NCI-H748 (cell line): Measurements from ENCODE around the gene CCDC182.
A peak's percentile ranks its signal among the peaks of the same experiment; 100 is the strongest.

Experiments used
- DNase-seq: peaks from one replicate; lab custom pipeline; 2025; ENCODE audit not compliant: unreplicated experiment; lab: John Stamatoyannopoulos, UW

The CCDC182 gene

DNA sequence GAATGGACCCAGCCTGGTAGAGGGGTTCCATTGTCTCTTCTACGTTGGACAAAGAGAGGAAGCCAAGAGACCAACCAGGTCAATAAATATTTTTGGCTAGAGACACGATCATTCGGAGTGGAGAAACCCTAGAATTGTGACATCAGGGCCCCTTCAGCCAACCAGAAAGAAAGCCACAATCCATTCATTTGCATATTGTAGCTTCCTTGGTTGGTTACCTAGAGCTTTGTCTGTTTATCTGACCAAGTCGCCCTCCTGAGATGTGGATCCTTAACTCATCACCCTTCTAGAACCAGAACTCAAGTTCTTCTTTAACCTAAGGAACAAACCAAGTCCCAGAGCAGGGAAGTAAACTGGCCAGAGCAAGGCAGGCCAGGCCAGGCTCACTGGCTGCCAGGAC is at the start of gene CCDC182:
CCDC182 (minus strand) TSS at position 58 of the 400 bp plus-strand sequence; CDS start at position 31, 27 bp downstream.
- no peak for DNase-seq

- DNase-seq, result no peak
These were observed 49.7 kb upstream of the CCDC182 start for GRCh38 chr17:57794841-57795240.

DNA sequence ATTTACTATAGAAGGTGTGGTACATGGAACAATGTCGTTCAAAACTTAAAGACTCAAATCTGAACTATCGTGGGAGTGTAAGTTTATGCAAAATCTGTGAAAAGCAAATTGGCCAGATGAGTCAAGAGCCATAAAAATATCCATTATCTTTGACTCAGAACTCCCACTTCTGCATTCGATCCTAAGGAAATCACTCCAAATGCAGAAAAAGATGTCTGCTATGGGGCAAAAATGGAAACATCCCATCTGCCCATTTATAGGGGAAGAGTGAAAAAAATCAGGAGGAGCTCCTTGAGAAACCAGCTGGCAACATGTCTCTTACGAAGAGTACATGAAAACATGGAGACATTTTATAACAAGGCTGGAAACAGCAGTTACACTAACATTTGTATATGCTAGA is 43.6 kb upstream of the CCDC182 start:
- DNase-seq, result no peak

GRCh38 chr17:57785022-57785421 is 39.9 kb upstream of the CCDC182 start:
- DNase-seq, result no peak

- no peak for DNase-seq
These were observed 39.3 kb upstream of the CCDC182 start for GRCh38 chr17:57784226-57784895.

DNA sequence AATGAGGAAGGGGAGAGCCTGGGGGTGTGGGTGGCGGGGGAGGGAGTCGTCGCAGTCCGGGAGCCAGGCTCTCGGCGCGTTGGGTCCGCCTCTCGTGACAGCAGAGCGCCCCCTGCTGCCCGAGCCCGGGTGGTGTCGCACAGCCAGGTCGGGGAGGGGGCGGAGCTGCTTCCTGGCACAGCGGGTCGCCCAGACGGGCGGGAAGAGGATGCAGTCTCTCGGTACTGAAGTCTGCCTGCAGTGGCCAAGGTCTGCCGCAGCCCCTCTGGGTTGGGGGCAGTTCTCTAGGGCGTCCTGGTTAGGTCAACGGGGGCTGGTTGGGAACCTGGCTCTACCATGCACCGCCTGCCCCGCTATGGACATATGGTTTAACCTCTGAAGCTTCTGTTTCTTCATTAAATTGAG is 38.2 kb upstream of the CCDC182 start:
- peak; percentile 74 for DNase-seq

DNA sequence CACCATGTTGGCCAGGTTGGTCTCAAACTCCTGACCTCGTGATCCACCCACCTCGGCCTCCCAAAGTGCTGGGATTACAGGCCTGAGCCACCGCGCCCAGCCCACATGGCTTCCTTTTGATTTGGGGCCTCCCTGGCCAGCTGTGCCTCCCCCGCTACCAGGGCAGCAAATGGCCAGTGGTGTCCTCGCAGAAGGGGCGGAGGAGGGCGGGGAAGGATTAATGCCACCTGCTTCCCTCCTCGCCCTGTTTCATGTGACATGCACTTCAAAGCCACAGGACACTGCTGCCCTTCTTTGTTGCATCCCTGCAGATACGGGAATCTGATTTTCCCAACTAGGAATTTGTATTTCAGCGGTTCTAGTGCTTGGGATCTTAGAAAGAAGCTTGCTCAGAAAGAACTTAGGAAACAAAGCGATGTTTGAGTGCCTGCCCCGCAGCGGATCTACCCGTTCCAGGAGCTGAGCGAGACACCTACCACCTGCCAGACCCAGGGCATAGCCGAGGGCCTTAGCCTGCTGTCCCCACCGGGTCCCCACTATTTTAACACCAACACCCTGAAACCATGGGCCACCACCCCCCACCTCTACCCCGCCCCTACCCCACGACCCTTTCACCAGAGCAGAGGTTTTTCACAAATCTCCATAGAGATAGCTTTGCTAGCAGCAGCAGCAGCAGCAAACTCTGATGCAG is 37.7 kb upstream of the CCDC182 start:
- peak; percentile 42 for DNase-seq

DNA sequence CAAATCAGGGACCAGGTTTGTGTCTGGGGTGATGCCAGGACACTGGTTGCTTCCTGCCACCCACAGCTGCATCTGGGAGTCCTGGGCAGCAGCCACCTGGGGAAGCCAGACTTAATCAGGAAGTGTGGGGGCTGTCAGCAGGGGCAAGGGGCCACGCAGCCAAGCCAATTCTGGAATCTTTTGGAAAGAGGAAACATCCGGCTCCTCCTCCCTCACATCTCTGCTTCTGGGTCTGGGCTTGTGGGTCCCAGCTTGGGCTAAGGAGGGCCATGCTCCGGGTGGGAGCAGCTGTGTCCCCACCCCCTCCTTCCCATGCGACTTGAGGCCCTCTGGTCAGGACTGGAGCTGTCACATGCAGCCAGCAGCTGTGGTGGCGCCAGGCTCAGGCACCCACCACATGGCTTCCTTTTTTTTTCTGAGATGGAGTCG is 37.0 kb upstream of the CCDC182 start:
- DNase-seq, result no peak

GRCh38 chr17:57781386-57782061 is 36.4 kb upstream of the CCDC182 start:
- no peak for DNase-seq

- no peak for DNase-seq
These were observed 34.6 kb upstream of the CCDC182 start for GRCh38 chr17:57779706-57780105.

- no peak for DNase-seq
These were observed 33.2 kb upstream of the CCDC182 start for GRCh38 chr17:57778306-57778705.

- DNase-seq, result no peak
These were observed 31.3 kb upstream of the CCDC182 start for GRCh38 chr17:57776366-57776765.

DNA sequence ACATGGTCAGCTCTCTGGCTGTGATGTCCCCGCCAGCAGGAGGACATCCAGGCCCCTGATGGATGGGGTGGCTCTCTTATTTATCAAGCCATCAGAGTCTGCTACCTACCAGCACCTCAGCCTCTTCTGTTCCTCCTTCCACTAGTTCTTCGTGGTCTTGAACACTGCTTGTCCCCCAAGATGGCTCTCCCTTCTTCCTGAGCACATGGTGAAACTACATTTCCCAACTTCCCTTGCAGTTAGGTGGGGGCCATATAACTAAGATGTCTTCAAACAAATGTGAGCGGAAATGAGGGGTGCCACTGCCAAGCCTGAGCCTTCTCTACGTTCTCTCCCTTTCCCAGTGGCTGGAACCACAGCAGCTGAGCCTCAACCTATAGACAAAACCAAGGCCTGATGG is 29.8 kb upstream of the CCDC182 start:
- no peak for DNase-seq

GRCh38 chr17:57773557-57773956 is 28.5 kb upstream of the CCDC182 start:
- DNase-seq, result no peak

GRCh38 chr17:57772774-57773173 is 27.7 kb upstream of the CCDC182 start:
- no peak for DNase-seq

- DNase-seq, result no peak
These were observed 22.5 kb upstream of the CCDC182 start for GRCh38 chr17:57767561-57767960.

DNA sequence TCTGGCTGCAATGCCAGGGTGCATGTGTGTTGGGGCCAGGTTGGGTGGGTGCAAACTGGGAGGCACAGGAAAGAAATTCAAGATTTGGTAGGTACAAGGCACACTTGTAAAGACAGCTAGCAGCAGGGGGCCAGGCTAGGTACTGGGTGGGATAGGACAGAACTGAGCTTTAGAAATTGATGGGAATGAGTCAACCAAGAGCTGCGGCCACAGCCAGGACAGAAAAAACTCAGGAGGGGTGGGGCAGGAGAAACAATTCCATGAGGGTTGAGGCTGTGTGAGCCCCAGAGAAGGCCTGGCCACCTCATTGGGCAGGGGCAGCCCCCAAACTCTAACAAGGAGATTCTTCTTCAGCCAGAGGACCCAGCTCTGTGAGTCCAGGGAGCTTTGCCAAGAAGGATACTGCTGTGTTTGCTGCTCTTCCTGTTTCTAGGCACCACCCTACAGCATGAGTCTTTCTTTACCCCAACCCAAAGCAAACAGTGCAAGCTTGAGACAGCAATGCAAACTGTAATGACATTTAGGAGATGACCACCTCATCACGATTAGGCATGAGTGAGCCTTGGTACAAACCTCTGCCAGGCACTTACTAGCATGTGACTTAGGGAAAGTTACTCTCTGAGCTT is 21.3 kb upstream of the CCDC182 start:
- DNase-seq, result peak; percentile 17

DNA sequence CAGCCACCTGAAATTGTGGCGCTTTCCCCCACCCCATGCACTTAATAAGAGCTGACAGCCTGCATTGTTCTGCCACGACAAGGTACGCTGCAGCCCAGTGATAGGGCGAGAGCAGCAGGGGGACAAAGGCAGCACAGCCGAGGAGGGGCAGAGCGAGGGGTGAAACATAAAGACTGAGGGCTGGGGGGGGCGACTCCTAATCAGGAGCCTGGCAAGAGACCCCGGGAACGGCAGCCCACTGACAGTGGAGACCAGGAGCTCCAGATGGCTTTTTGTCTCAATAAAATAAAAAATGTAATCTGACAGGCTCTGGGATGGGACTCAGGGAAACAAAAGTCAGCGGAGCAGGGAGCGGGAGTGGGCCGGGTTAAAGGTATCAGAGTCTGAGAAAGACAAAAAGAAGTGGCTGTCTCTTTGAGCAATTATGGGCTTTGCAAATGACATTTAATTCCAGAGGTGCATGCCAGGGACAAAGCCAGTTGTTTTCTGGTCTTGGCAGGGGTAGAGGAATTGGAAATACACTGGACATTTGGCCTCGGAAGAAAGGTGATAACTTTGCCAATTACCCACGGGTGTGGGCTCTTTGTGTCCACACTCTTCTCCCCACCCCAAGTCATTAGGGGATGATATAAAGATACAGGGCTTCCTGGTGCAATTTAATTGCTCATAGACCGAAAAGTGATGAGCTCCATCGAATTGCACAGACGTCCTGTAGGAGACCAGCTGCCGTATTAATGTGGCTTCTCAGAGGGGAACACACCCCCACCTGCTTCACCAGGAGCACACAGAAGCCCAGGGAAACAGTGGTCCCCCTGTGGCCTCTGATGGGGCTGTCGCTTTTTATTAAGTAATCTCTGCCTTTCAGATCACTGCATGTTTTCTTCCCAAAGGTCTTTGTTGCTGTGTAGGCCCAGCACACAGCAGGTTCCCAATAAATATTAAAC is 17.6 kb upstream of the CCDC182 start:
- peak; percentile 71 for DNase-seq

DNA sequence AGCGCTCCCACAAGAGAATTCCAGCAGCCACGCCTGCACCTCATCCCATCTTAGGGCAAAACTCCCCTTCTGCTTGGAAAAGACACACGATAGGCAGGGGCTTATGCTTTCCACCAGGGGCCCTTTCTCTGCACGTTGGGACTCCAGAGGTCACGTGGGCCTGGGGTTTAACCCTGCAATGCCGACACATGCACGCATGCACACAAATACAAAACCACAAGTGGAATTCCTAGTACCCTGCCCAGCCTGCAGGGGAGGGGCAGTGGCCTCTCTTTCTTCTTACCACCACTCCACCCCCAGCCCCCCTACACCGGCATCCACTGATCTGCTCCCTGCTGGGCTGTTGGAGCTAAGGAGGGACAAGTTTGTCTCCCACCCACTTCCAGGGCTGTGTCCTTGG is 16.8 kb upstream of the CCDC182 start:
- no peak for DNase-seq

DNA sequence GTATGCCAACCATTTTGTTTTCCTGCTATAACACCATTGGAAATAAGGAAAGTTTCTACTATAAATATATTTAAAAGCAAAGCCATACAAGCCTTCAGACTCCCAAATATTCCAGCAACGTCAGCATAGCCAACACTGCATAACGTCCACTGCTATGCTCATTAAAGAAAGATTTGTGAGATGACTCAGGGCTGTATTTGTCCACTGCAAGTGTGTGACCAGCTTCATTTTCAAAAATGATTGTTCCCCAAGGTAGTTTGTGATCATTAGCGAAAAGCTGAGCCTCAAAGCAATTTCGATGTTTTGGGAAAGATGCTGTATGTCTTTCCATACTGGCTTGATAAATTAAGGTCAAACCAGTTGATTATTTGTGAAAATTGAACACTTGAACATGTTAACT is 14.9 kb upstream of the CCDC182 start:
- DNase-seq, result no peak

- no peak for DNase-seq
These were observed 13.6 kb upstream of the CCDC182 start for GRCh38 chr17:57758654-57759053.
